Fibroblast of pulmonary artery (primary cell): ENCODE results near the gene RAB40C.

Experiments used
- DNase-seq: peaks from one replicate; pipeline ENCODE4 v3.0.0-alpha.2; 2010; ENCODE audit warnings: low read depth
- H3K4me3 ChIP-seq: replicated peaks from 2 replicates; pipeline ENCODE4 v1.5.1; 2011; ENCODE audit warnings: low read depth, mild to moderate bottlenecking, control low read depth, low read length, moderate library complexity
- TF ChIP-seq, protein P1 (sequence below): IDR thresholded peaks from 2 replicates; pipeline ENCODE4 v1.5.1; 2011; ENCODE audit warnings: mild to moderate bottlenecking, control low read depth, low read length, inconsistent platforms; ENCODE audit errors: missing control alignments

Gene RAB40C

DNA sequence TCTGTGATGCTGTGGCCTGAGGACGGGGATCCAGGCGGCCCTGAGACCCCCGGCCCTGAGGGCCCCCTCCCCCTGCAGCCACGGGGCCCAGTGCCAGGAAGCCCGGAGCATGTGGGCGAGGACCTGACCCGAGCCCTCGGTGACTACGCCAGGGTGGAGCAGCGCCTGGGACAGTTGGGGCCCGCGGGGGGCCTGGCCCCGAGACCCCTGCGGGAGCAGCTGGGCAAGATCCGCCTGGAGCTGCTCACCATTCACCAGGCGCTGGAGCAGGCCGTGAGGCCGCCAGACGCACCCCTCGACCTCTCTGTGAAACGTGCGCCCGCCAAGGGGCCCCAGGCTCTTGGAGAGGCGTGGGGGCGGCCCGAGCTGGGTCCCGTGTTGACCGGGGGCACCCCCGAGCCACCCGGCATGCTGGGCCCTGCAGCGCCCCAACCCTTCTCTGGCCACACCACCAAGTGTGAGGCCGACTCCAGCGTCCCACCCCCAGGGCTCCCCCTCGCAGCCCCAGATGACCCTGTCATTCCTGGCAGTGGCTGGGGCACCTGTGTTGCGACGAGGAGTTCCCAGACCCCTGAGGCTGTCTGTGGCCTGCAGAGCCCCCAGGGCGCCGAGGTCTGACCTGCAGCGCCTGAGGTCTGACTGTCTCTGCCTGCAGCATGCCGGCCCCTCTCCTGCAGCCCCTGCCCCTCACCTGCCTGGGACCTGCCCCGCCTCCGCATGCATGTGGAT, 25.0 kb upstream of the RAB40C start:
- DNase-seq, result no peak
- TF ChIP-seq, protein P1, sequence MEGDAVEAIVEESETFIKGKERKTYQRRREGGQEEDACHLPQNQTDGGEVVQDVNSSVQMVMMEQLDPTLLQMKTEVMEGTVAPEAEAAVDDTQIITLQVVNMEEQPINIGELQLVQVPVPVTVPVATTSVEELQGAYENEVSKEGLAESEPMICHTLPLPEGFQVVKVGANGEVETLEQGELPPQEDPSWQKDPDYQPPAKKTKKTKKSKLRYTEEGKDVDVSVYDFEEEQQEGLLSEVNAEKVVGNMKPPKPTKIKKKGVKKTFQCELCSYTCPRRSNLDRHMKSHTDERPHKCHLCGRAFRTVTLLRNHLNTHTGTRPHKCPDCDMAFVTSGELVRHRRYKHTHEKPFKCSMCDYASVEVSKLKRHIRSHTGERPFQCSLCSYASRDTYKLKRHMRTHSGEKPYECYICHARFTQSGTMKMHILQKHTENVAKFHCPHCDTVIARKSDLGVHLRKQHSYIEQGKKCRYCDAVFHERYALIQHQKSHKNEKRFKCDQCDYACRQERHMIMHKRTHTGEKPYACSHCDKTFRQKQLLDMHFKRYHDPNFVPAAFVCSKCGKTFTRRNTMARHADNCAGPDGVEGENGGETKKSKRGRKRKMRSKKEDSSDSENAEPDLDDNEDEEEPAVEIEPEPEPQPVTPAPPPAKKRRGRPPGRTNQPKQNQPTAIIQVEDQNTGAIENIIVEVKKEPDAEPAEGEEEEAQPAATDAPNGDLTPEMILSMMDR, result no peak
- no peak overlapping the region for H3K4me3 ChIP-seq

DNA sequence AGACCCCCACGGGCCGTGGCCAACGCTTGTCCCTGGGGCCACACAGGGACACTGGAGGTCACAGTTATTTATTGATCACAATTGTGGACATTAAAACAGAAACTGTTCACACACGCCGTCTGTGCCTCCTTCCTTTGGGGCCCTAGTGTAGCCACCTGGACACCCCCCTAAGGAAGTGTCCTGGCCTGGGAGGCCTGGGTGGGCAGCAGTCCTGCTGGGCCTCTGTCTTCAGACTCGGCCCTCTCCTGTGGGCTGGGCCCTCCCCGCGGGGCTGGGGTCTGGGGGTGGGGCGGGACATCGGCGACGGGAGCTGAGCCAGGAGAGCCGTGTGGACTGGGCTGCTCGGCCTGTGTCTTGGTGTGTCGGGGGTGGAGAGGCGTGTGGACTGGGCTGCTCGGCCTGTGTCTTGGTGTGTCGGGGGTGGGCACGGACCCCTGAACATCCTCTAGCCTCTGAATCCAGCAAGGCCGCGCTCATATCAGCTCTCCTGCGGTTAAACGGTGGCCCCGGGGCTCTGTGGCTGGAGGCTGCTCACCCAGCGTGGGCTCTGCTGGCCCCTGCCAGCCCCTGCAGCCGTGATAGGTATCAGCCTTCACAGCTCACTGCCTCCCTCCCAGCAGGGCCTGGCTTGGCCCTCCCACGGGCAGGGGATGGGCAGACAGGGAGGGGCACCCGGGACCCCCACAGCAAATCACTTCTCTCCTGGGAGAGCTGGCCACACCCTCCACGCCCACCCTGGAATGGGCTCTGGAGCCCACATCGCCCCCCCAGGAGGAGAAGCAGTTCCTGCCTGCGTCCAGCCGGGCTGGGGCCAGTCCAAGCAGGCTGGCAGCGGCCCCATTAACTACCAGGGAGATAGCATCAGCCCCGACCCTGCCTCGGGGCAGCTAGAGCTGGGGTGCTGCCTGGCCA, 24.2 kb upstream of the RAB40C start:
- no peak for DNase-seq
- H3K4me3 ChIP-seq, result no peak overlapping the region
- TF ChIP-seq, protein P1, result no peak

DNA sequence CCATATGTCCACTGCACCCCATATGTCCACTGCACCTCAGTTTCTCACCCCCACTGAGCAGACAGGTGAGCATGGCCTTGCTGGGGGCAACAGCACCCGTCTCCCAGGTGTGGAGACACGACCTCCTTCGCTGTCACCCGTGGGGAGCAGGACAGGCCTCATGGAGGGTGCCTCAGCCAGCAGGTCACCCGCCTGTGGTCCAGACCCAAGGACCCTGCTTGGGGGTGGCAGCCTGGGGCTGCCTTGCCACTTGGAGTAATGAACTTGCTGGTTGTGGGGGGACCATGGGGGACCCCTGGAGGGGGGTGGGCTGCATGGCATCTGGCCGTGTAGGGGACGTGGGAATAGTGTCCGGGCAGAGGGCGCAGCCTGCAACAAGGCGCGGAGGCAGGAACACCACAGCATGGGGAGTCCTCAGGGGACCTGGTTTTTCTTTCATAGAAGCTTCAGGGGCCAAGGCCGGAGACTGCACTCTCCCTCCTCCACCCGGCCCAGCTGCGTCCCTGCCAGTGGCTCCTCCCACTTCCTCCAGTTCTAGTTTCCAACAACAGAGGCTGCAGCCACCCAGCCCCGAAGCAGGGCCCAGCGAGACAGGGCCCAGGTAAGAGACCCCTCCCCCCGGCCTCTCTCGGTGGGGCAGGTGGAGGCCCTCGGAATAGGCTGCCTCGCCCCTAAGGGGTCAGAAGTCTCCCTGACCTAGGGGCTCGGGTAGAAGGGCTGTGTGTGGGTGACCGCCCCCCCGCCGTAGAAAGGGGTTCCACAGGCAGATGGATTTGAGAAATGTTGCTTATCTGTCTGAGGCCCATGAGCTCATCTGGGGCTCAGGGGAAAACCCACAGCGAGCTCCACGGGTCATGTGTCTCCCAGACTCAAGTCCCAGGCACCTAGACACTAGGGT, 23.1 kb upstream of the RAB40C start, which contains the start of gene NHLRC4:
Gene NHLRC4 (plus strand): TSS at position 531 of the 898 bp plus-strand sequence. CDS start 1,043 bp downstream, outside the sequence.
- TF ChIP-seq, protein P1, result no peak
- DNase-seq, result peak; percentile 79
- H3K4me3 ChIP-seq, result peak within 1 kb of the TSS; percentile 30

DNA sequence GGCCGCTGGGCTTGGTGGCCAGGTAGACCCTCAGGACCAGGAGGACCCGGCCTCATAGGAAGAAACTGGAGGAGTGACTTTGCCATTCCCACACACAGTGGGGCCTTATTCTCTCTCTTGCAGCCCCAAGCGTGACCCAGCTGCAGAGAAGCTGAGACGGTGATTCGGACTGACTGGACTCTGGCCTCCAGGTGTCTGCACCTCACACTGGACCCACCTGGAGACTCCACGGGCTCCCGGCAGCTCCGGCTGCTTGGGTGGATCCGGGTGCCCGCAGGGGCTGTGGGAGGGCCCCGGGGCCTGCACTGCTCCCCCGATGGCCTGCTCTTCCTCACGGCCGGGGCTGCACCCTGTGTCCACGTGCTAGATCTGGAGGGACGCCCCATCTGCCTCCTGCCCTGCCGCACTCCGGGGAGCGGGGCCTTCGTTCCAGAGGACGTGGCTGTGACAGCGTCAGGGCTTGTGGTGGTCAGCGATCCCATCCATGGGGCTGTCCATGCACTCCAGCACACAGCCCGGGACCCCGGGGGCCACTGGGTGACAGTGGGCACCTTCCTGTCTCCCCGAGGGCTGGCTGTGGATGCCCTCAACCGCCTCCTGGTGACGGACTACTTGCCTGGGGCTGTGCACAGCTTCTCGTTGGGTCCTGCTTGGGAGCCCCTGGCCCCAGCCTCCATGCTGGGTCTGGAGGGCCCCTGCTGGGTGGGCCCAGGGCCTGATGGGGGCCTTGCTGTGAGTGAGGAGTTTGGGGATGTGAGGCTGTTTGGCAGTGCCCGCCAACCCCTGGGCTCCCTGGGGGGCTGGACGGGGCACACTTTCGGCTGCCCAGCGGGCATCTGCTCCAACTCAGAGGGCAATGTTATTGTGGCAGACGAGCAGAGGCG, 22.3 kb upstream of the RAB40C start:
- TF ChIP-seq, protein P1, result no peak
- peak overlapping the region; percentile 30 for H3K4me3 ChIP-seq
- no peak for DNase-seq

DNA sequence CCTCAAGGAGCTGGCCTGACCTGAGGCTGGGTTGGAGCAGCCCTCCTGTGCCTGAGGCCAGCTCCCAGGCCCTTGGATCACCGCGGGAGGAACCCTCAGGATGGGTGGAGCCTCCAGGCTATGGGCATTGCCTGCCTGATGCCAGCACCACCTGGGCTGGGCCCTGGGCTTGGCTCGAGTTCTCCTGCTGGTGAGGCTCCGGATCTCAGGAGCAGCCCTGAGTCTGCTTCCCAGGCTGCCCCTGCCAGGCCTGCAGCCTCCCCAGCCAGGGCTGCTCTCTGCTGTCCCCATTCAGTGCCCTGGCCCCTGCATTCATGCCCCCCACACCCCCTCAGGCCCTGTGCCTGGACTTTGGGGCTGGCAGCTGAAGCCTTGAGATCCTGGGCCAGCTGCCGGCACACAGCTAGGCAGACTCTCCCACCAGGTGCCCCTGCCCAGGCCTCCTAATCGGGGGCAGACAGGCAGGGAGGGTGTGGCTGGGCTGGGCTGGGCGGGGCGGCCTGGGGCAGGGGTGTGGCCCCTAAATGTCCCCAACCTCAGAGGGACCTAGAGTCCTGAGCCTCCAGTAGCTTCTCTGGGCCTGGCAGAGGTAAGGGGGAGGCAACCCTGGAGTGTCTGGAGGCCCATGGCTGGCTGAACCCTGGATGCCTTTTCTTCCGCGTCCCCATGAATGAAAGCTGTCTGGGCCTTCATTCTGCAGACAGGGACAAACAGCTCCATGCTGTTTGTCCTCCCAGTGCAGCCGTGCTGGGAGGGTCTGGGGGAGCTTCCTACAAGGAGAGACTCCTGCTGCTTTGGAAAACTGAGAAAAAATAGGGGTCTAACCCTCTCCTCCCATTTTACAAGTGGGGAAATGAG, 21.2 kb upstream of the RAB40C start:
- no peak for DNase-seq
- peak overlapping the region; percentile 74 for H3K4me3 ChIP-seq
- TF ChIP-seq, protein P1, result no peak
